GM12878 (cell line): Measurements from ENCODE around the gene VWA3B. TPM values are rescaled to one million over a fixed set of nuclear protein-coding genes. Genes with fewer than 3 reads are reported as not detected.
A peak's percentile ranks its signal among the peaks of the same experiment; 100 is the strongest.

Source experiments
- ATAC-seq: fragments of 200-7000 bp; cut with Tn5 transposase; 3 replicates; pipeline ENCODE4 v1.9.1; 2020; ENCODE audit warnings: mild to moderate bottlenecking, moderate library complexity
- BruUV-seq: library from RNA; stranded (reverse); fragments of 400-500 nt; replicated peaks from 2 replicates; lab custom pipeline; 2021; lab: Mats Ljungman, UMichigan
- CTCF ChIA-PET: fragments of 300-600 bp; sonication (Branson Sonifier 250); formaldehyde crosslinking; extraction: SDS; loops from one replicate; lab custom pipeline; 2021; ENCODE audit warnings: inconsistent platforms; lab: Yijun Ruan, JAX
- POLR2A ChIA-PET: fragments of 350-600 bp; formaldehyde crosslinking; extraction: SDS; loops from one replicate; lab custom pipeline; 2021; ENCODE audit warnings: inconsistent platforms; lab: Charles Lee
- RAD21 ChIA-PET: fragments of 300-600 bp; sonication (Branson Sonifier 250); formaldehyde crosslinking; loops from one replicate; lab custom pipeline; 2023; ENCODE audit warnings: antibody characterized with exemption; ENCODE audit not compliant: unreplicated experiment; lab: Charles Lee
- SMC1A ChIA-PET: fragments of 300-600 bp; sonication (Branson Sonifier 250); formaldehyde crosslinking; loops from one replicate; lab custom pipeline; 2023; ENCODE audit not compliant: unreplicated experiment, uncharacterized antibody; lab: Charles Lee
- DNase-seq: peaks from one replicate; pipeline ENCODE4 v3.0.0-alpha.2; 2011; ENCODE audit warnings: low read depth, low spot score
- FAIRE-seq: peaks from 3 replicates; lab custom pipeline; 2011; peaks lifted over from hg19 to GRCh38; lab: Jason Lieb, UNC
- H2AFZ ChIP-seq: 2 replicates; pipeline ENCODE4 v1.6.0; 2011; ENCODE audit warnings: low read depth, low read length, control low read depth; ENCODE audit not compliant: control insufficient read depth
- H3K27ac ChIP-seq: 2 replicates; pipeline ENCODE4 v1.5.1; 2011; ENCODE audit warnings: control low read depth; ENCODE audit not compliant: control insufficient read depth, insufficient read depth
- H3K27me3 ChIP-seq, 2 experiments: replicated peaks in 1 of 2; 2 replicates each; pipeline versions ENCODE4 v1.6.0 to v1.6.1; 2011; ENCODE audit warnings: low read length in 1 of 2; ENCODE audit not compliant: control insufficient read depth in 2 of 2, insufficient read depth in 2 of 2
- H3K36me3 ChIP-seq, 2 experiments: 2 replicates each; pipeline ENCODE4 v1.5.1; 2011; ENCODE audit warnings: low read length in 1 of 2; ENCODE audit not compliant: control insufficient read depth in 2 of 2, insufficient read depth in 2 of 2
- H3K4me1 ChIP-seq: 2 replicates; pipeline ENCODE4 v1.6.1; 2011; ENCODE audit warnings: mild to moderate bottlenecking, low read length, moderate library complexity, mixed read lengths; ENCODE audit not compliant: control insufficient read depth, insufficient read depth
- H3K4me2 ChIP-seq: 2 replicates; pipeline ENCODE4 v1.6.0; 2011; ENCODE audit warnings: control low read depth; ENCODE audit not compliant: control insufficient read depth, insufficient read depth
- H3K4me3 ChIP-seq: fragments of 200-600 bp; sonication (generic); 2 replicates; pipeline ENCODE4 v1.5.1; 2016
- H3K79me2 ChIP-seq: 2 replicates; pipeline ENCODE4 v1.6.0; 2011; ENCODE audit warnings: low read length; ENCODE audit not compliant: control insufficient read depth, insufficient read depth
- H3K9ac ChIP-seq: 2 replicates; pipeline ENCODE4 v1.8.0; 2011; ENCODE audit warnings: low read length, control low read depth, mixed read lengths; ENCODE audit not compliant: control insufficient read depth, insufficient read depth
- H3K9me3 ChIP-seq: replicated peaks from 3 replicates; pipeline ENCODE4 v1.5.1; 2011; ENCODE audit warnings: mild to moderate bottlenecking, low read length; ENCODE audit not compliant: control insufficient read depth, insufficient read depth
- H4K20me1 ChIP-seq: 2 replicates; pipeline ENCODE4 v1.6.0; 2011; ENCODE audit not compliant: control insufficient read depth, insufficient read depth
- CHD1 ChIP-seq: IDR thresholded peaks from 2 replicates; pipeline ENCODE4 v1.6.1; 2012; ENCODE audit warnings: low read depth, low read length, improper control_type of control experiment
- MTA3 ChIP-seq: IDR thresholded peaks from 2 replicates; pipeline ENCODE4 v1.6.1; 2012; ENCODE audit warnings: low read length, inconsistent platforms, borderline replicate concordance
- RELA ChIP-seq: fragments of 450-650 bp; IDR thresholded peaks from 2 replicates; pipeline ENCODE4 v1.8.0; 2014; ENCODE audit warnings: borderline replicate concordance; ENCODE audit not compliant: partially characterized antibody
- RUNX3 ChIP-seq: IDR thresholded peaks from 2 replicates; pipeline ENCODE4 v1.6.1; 2012; ENCODE audit warnings: low read length, inconsistent platforms
- SREBF1 ChIP-seq: IDR thresholded peaks from 2 replicates; pipeline ENCODE4 v1.6.1; 2012; ENCODE audit warnings: mild to moderate bottlenecking, low read length
- WGBS: methylation state at CpG from one replicate; pipeline ENCODE4 v1.1.6; 2016; ENCODE audit warnings: low lambda C conversion rate; ENCODE audit not compliant: insufficient replicate concordance, insufficient coverage; ENCODE audit errors: missing lambda C conversion rate; 5-methylcytosine and 5-hydroxymethylcytosine counted together
- in situ Hi-C: fragments of 300-500 bp; cut with MboI; formaldehyde crosslinking; loops from 9 replicates; pipeline ENCODE4 v1.14.3; 2018; ENCODE audit warnings: mixed read lengths
- intact Hi-C: fragments of 100-400 bp; cut with micrococcal nuclease; formaldehyde crosslinking; loops from one replicate; pipeline ENCODE4 v1.14.2; 2022; ENCODE audit not compliant: unreplicated experiment
- polyA plus RNA-seq, 11 experiments: library from polyadenylated mRNA; depleted of rRNA in 4 of 11; unstranded in 6 of 11; stranded (reverse) in 5 of 11; fragments of >200 nt; fragmentation: Nextera tagmentation in 4 of 11; fragmentation: Illumina TruSeq in 1 of 11; extraction: Ambion mirVana in 4 of 11; extraction: Trizol in 1 of 11; gene quantifications; 1 replicate in 1 of 11; 2 replicates in 10 of 11; pipeline versions ENCODE4 v1.2.1 to v1.2.3, GENCODE V29; 2011 to 2016; ENCODE audit warnings: inconsistent platforms in 2 of 11, missing spikeins in 2 of 11, low read depth in 1 of 11
- total RNA-seq, 4 experiments: library from RNA; depleted of rRNA in 3 of 4; stranded (reverse); fragments of >200 nt in 3 of 4; fragmentation: Illumina TruSeq in 1 of 4; extraction: Trizol in 1 of 4; gene quantifications; 2 replicates each; pipeline versions ENCODE4 v1.2.1 to v1.2.3, GENCODE V29; 2013 to 2021
- TF ChIP-seq, protein P1 (sequence below): IDR thresholded peaks from 2 replicates; pipeline ENCODE4 v1.6.1; 2011; ENCODE audit warnings: low read depth, low read length, improper control_type of control experiment, borderline replicate concordance
- TF ChIP-seq, protein P2 (sequence below): fragments of 150-350 bp; IDR thresholded peaks from 2 replicates; pipeline ENCODE4 v1.6.1; 2016; ENCODE audit warnings: low read depth, low read length
- TF ChIP-seq, protein P3 (sequence below), 3 experiments: IDR thresholded peaks in 2 of 3; conservative IDR thresholded peaks in 1 of 3; 2 replicates each; pipeline ENCODE4 v1.5.1; 2011; ENCODE audit warnings: low read depth in 3 of 3, low read length in 3 of 3, mild to moderate bottlenecking in 3 of 3, control low read depth in 2 of 3, moderate library complexity in 2 of 3, inconsistent platforms in 1 of 3, mixed read lengths in 1 of 3; ENCODE audit not compliant: control insufficient read depth in 2 of 3, insufficient read depth in 1 of 3; ENCODE audit errors: extremely low read depth in 1 of 3

VWA3B gene
- total and polyA plus RNA-seq, 10 of the 15 experiments (the other 5 are each of a cell fraction or from before 2014, with no cell fraction given): 0.04 to 0.86 (median 0.19) TPM; not detected in 4

DNA sequence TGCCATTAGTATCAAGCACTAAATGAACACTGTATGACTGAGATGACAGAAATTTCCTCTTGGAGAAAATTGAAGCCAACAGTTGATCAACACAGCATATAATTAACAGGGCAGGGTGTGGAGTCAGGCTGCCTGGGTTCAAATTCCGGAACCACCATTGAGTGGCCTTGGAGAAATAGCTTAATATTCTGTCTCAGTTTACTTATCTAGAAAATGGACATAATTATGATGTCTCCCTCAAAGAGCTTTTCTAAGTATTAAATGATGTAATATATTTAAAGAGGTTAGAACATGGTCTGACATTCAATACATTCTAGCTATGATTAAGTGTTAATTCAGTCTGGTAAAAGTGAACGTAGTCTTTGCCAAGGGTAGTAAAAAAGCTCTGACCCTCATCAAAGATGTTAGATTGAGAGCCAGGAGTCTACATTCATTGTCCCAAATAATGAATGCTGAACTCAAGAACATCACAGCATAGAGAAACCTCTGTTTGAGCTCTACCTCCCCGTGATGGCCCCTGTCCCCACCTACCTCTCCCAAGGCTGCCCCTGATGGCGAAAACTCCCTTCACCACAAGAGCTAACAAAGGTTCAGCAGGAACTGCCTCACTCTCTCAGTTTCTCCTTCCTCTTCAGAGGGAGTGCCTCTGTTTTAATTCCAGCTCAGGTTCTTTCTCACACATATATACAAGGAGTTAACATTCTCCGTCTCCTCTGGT, 2.7 kb upstream of the VWA3B start:
- H3K4me1 ChIP-seq: peaks cover 13% of the 10 kb centered on the region
- no peak overlapping the region for H3K4me2 ChIP-seq
- intact Hi-C loops (loop anchor here (5.0 to 10.0 kb wide), 2 partner anchors 57 to 120 kb away; no protein-coding TSS in a partner anchor), in situ Hi-C loops (no loop called here)
- 57% methylated on average over 5 of the region's 5 CpGs for WGBS
- no peaks in the 10 kb centered on the region for H3K36me3 ChIP-seq
- BruUV-seq: no TSS peak
- H3K27me3 ChIP-seq: no peaks in the 10 kb centered on the region
- no peaks in the 10 kb centered on the region for H3K79me2 ChIP-seq
- no peak overlapping the region for H3K9ac ChIP-seq
- no peak overlapping the region for H2AFZ ChIP-seq
- H4K20me1 ChIP-seq: no peaks in the 10 kb centered on the region
- no peak overlapping the region for H3K27ac ChIP-seq
- ATAC-seq (no peak), FAIRE-seq (no peak), DNase-seq (no peak)
- no peak overlapping the region for H3K4me3 ChIP-seq
- SMC1A ChIA-PET: interaction anchor here (0.7 to 2.1 kb wide), 9 partner anchors 11 to 214 kb away, joined by 3 to 14 read pairs (median 4); no protein-coding TSS in a partner anchor
- CTCF ChIA-PET: interaction anchor here (0.6 to 1.3 kb wide), 4 partner anchors 59 to 214 kb away, joined by 3 read pairs; no protein-coding TSS in a partner anchor
- no peaks in the 10 kb centered on the region; the same call in 2 of the 3 replicates for H3K9me3 ChIP-seq
- TF ChIP-seq RELA (no peak), RUNX3 (peak; percentile 23; the same call in 1 of the 2 replicates)
- RAD21 ChIA-PET: interaction anchor here (1.1 to 1.4 kb wide), 9 partner anchors 14 to 277 kb away, joined by 3 to 6 read pairs (median 3); no protein-coding TSS in a partner anchor
- POLR2A ChIA-PET: interaction anchor here (1.3 kb wide), 1 partner anchor 18 kb away, joined by 3 read pairs; no protein-coding TSS in a partner anchor

DNA sequence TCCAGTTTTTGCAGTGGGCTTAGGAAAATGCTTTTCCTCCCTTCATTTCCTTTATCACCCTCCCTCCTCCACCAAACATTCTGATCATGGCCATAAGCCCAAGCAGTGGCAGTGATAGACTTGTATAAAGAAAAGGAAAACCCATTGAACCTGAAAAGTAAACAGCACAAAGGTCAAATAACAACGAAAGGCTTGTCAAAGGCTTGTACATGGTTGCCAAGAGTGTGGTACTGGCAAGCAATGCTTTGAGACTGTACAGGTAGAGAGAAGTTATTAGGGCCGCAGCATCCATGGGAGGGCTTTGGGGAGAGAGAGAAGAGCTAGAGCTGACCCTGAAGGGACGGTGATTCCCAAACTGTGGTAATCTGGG, 2.1 kb upstream of the VWA3B start:
- Histone ChIP-seq H3K27me3 (no peaks in the 10 kb centered on the region), H2AFZ (no peak overlapping the region), H3K79me2 (no peaks in the 10 kb centered on the region), H3K9ac (no peak overlapping the region), H3K4me2 (no peak overlapping the region), H3K4me3 (no peak overlapping the region), H3K36me3 (no peaks in the 10 kb centered on the region), H4K20me1 (no peaks in the 10 kb centered on the region), H3K9me3 (no peaks in the 10 kb centered on the region; the same call in 2 of the 3 replicates), H3K27ac (no peak overlapping the region), H3K4me1 (peaks cover 13% of the 10 kb centered on the region)
- DNase-seq (no peak), ATAC-seq (no peak), FAIRE-seq (no peak)
- BruUV-seq: no TSS peak
- intact Hi-C loops: loop anchor here (5.0 to 10.0 kb wide), 3 partner anchors 58 to 120 kb away; no protein-coding TSS in a partner anchor
- ChIA-PET CTCF (interaction anchor here (0.7 to 1.3 kb wide), 3 partner anchors 59 to 215 kb away, joined by 3 read pairs; no protein-coding TSS in a partner anchor), SMC1A (interaction anchor here (1.0 to 1.8 kb wide), 5 partner anchors 21 to 256 kb away, joined by 3 to 4 read pairs (median 3); no protein-coding TSS in a partner anchor), POLR2A (interaction anchor here (1.3 kb wide), 1 partner anchor 19 kb away, joined by 3 read pairs; no protein-coding TSS in a partner anchor), RAD21 (interaction anchor here (1.1 to 1.4 kb wide), 8 partner anchors 13 to 278 kb away, joined by 3 to 6 read pairs (median 3); no protein-coding TSS in a partner anchor)
- WGBS: 60% methylated on average over 3 of the region's 3 CpGs
- in situ Hi-C loops: no loop called here
- TF ChIP-seq, protein P1, sequence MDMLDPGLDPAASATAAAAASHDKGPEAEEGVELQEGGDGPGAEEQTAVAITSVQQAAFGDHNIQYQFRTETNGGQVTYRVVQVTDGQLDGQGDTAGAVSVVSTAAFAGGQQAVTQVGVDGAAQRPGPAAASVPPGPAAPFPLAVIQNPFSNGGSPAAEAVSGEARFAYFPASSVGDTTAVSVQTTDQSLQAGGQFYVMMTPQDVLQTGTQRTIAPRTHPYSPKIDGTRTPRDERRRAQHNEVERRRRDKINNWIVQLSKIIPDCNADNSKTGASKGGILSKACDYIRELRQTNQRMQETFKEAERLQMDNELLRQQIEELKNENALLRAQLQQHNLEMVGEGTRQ: no peak
- TF ChIP-seq, protein P2, sequence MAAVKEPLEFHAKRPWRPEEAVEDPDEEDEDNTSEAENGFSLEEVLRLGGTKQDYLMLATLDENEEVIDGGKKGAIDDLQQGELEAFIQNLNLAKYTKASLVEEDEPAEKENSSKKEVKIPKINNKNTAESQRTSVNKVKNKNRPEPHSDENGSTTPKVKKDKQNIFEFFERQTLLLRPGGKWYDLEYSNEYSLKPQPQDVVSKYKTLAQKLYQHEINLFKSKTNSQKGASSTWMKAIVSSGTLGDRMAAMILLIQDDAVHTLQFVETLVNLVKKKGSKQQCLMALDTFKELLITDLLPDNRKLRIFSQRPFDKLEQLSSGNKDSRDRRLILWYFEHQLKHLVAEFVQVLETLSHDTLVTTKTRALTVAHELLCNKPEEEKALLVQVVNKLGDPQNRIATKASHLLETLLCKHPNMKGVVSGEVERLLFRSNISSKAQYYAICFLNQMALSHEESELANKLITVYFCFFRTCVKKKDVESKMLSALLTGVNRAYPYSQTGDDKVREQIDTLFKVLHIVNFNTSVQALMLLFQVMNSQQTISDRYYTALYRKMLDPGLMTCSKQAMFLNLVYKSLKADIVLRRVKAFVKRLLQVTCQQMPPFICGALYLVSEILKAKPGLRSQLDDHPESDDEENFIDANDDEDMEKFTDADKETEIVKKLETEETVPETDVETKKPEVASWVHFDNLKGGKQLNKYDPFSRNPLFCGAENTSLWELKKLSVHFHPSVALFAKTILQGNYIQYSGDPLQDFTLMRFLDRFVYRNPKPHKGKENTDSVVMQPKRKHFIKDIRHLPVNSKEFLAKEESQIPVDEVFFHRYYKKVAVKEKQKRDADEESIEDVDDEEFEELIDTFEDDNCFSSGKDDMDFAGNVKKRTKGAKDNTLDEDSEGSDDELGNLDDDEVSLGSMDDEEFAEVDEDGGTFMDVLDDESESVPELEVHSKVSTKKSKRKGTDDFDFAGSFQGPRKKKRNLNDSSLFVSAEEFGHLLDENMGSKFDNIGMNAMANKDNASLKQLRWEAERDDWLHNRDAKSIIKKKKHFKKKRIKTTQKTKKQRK: no peak
- TF ChIP-seq CHD1 (no peak), SREBF1 (no peak), MTA3 (no peak)
- TF ChIP-seq, protein P3, sequence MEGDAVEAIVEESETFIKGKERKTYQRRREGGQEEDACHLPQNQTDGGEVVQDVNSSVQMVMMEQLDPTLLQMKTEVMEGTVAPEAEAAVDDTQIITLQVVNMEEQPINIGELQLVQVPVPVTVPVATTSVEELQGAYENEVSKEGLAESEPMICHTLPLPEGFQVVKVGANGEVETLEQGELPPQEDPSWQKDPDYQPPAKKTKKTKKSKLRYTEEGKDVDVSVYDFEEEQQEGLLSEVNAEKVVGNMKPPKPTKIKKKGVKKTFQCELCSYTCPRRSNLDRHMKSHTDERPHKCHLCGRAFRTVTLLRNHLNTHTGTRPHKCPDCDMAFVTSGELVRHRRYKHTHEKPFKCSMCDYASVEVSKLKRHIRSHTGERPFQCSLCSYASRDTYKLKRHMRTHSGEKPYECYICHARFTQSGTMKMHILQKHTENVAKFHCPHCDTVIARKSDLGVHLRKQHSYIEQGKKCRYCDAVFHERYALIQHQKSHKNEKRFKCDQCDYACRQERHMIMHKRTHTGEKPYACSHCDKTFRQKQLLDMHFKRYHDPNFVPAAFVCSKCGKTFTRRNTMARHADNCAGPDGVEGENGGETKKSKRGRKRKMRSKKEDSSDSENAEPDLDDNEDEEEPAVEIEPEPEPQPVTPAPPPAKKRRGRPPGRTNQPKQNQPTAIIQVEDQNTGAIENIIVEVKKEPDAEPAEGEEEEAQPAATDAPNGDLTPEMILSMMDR (IDR thresholded peaks at IDR 0.05 in 2 of 3, conservative IDR thresholded peaks at IDR 0.05 in 1 of 3; ENCODE audit: control insufficient read depth in 2 of 3, extremely low read depth in 1 of 3, insufficient read depth in 1 of 3, low read depth in 3 of 3, low read length in 3 of 3): no peak
